C4-2B (cell line): ENCODE data around the gene POLR1B.
"Not testable (repeated sequence)": the region's sequence is repeated elsewhere in the genome, so short reads cannot be mapped to it uniquely, and the experiment has no call there.

Experiments used
- H3K27ac ChIP-seq: fragments of 450-650 bp; 2 replicates; pipeline ENCODE4 v1.5.1; 2017
- CTCF ChIP-seq: fragments of 450-650 bp; conservative IDR thresholded peaks from 2 replicates; pipeline ENCODE4 v1.5.1; 2017; ENCODE audit warnings: mild to moderate bottlenecking
- ZFX ChIP-seq: fragments of 450-650 bp; IDR thresholded peaks from 2 replicates; pipeline ENCODE4 v1.6.1; 2017

The POLR1B gene

GRCh38 chr2:112542123-112542983, at the start of gene POLR1B:
Gene POLR1B (plus strand): TSS chr2:112542465. CDS start chr2:112542495, 30 bp downstream.
- TF ChIP-seq ZFX (peak; percentile 80), CTCF (no peak)
- H3K27ac ChIP-seq, result peak within 1 kb of the TSS; percentile 96

GRCh38 chr2:112493048-112493447, 49.2 kb upstream of the POLR1B start:
- H3K27ac ChIP-seq, result no peak overlapping the region
- TF ChIP-seq ZFX (no peak), CTCF (no peak)

GRCh38 chr2:112493858-112494648, 48.2 kb upstream of the POLR1B start:
- no peak overlapping the region for H3K27ac ChIP-seq
- TF ChIP-seq ZFX (no peak), CTCF (no peak)

GRCh38 chr2:112494828-112495227, 47.4 kb upstream of the POLR1B start:
- H3K27ac ChIP-seq, result no peak overlapping the region
- TF ChIP-seq CTCF (no peak), ZFX (no peak)

- 0 out of 2 replicates have a peak, but pooled peaks have one; percentile 7 for TF ChIP-seq CTCF
- H3K27ac ChIP-seq, result not testable (repeated sequence)
These were observed 46.4 kb upstream of the POLR1B start for GRCh38 chr2:112495878-112496277.

- H3K27ac ChIP-seq, result not testable (repeated sequence)
- 0 out of 2 replicates have a peak, but pooled peaks have one; percentile 21 for TF ChIP-seq CTCF
These were observed 41.3 kb upstream of the POLR1B start for GRCh38 chr2:112500850-112501484.

- H3K27ac ChIP-seq, result not testable (repeated sequence)
These were observed 32.8 kb upstream of the POLR1B start for GRCh38 chr2:112509239-112509998.
